ENCODE results near the gene ZYG11B. TPM values are rescaled to one million over a fixed set of nuclear protein-coding genes. Genes with fewer than 3 reads are reported as not detected.
A peak's percentile ranks its signal among the peaks of the same experiment; 100 is the strongest.

Gene ZYG11B
- total and polyA plus RNA-seq, 8 donors: 3.5 to 56.9 (median 15.7) TPM

GRCh38 chr1:52752484-52752826 is 26.2 kb downstream of the ZYG11B start:
- TF ChIP-seq EP300 (IDR thresholded peaks at IDR 0.05) (no peak), POLR2A (IDR thresholded peaks at IDR 0.05) (no peak), POLR2AphosphoS5 (IDR thresholded peaks at IDR 0.05) (no peak)
- TF ChIP-seq, protein P1, sequence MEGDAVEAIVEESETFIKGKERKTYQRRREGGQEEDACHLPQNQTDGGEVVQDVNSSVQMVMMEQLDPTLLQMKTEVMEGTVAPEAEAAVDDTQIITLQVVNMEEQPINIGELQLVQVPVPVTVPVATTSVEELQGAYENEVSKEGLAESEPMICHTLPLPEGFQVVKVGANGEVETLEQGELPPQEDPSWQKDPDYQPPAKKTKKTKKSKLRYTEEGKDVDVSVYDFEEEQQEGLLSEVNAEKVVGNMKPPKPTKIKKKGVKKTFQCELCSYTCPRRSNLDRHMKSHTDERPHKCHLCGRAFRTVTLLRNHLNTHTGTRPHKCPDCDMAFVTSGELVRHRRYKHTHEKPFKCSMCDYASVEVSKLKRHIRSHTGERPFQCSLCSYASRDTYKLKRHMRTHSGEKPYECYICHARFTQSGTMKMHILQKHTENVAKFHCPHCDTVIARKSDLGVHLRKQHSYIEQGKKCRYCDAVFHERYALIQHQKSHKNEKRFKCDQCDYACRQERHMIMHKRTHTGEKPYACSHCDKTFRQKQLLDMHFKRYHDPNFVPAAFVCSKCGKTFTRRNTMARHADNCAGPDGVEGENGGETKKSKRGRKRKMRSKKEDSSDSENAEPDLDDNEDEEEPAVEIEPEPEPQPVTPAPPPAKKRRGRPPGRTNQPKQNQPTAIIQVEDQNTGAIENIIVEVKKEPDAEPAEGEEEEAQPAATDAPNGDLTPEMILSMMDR (IDR thresholded peaks at IDR 0.05): no peak
- no peak for DNase-seq
- 85 to 95% (median 91%) methylated on average over 2 of the region's 2 CpGs for WGBS, 5 donors
- H3K9me3 ChIP-seq: no peaks in the 10 kb centered on the region
- no peaks in the 10 kb centered on the region for H3K27me3 ChIP-seq
- H3K36me3 ChIP-seq: peaks cover 4 to 10% (median 9%) of the 10 kb centered on the region in 4 donors
- H3K27ac ChIP-seq: peak overlapping the region in 2 of 5 donors; percentile 42 to 48
- H3K4me3 ChIP-seq: no peak overlapping the region
- H3K4me1 ChIP-seq: peaks cover 13 to 70% (median 39%) of the 10 kb centered on the region in 4 donors
- intact Hi-C loops (cut with DNase I; ENCODE audit: low total_unique reads): no loop called here

DNA sequence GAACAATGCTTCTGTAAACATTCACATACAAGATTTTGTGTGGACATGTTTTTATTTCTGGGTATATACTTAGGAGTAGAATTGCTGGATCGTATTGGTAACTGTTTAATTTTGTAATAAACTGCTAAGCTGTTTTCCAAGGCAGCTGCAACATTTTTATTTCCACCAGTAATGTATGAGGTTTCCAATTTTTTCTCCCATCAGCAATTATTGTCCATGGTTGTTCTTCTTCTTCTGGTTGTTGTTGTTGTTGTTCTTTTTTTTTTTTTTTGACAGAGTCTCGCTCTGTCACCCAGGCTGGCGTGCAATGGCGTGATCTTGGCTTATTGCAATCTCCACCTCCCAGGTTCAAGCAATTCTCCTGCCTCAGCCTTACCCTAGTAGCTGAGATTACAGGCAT is 26.9 kb downstream of the ZYG11B start:
- intact Hi-C loops (cut with DNase I; ENCODE audit: low total_unique reads): no loop called here
- Histone ChIP-seq H3K4me1 (peaks cover 13 to 63% (median 35%) of the 10 kb centered on the region in 4 donors), H3K4me3 (no peak overlapping the region), H3K9me3 (no peaks in the 10 kb centered on the region), H3K27ac (no peak overlapping the region), H3K27me3 (no peaks in the 10 kb centered on the region), H3K36me3 (peaks cover 4 to 17% (median 14%) of the 10 kb centered on the region in 4 donors)
- DNase-seq: no peak
- TF ChIP-seq POLR2A (IDR thresholded peaks at IDR 0.05) (no peak), POLR2AphosphoS5 (IDR thresholded peaks at IDR 0.05) (no peak)
- TF ChIP-seq, protein P1 (IDR thresholded peaks at IDR 0.05): no peak
- 86 to 91% (median 88%) methylated on average over 4 of the region's 4 CpGs for WGBS, 5 donors

DNA sequence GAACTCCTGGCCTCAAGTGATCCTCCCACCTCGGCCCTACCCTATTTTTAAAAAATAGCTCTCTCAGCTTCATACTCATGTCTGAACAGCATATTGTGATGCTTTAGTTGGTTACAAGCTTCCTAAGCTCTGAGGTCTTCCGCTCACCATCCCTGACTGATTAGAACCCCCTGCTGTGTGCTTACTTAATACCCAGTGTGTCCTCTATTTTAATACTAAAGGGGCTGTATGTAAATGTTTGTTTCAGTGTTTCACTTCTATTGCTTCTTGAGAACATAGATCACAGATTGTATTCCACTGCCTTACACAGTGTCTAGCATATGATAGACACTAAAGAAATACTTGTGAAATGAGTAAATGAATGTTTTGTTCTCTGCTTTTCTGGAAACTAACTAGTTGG is 29.8 kb downstream of the ZYG11B start:
- no peak for DNase-seq
- peaks cover 4 to 43% (median 36%) of the 10 kb centered on the region in 4 donors for H3K36me3 ChIP-seq
- no peak overlapping the region for H3K4me3 ChIP-seq
- WGBS, 5 donors: 88 to 100% (median 98%) methylated on average over 2 of the region's 2 CpGs
- H3K9me3 ChIP-seq: no peaks in the 10 kb centered on the region
- peaks cover 13 to 35% (median 18%) of the 10 kb centered on the region in 4 donors for H3K4me1 ChIP-seq
- intact Hi-C loops (cut with DNase I; ENCODE audit: low total_unique reads): no loop called here
- H3K27me3 ChIP-seq: no peaks in the 10 kb centered on the region
- TF ChIP-seq, protein P1 (IDR thresholded peaks at IDR 0.05): no peak
- no peak for TF ChIP-seq EP300 (IDR thresholded peaks at IDR 0.05)
- TF ChIP-seq POLR2A (IDR thresholded peaks at IDR 0.05): no peak
- no peak for TF ChIP-seq POLR2AphosphoS5 (IDR thresholded peaks at IDR 0.05)
- H3K27ac ChIP-seq: no peak overlapping the region

- intact Hi-C loops (cut with DNase I; ENCODE audit: low total_unique reads): no loop called here
- Histone ChIP-seq H3K27ac (no peak overlapping the region), H3K36me3 (peaks cover 4 to 55% (median 39%) of the 10 kb centered on the region in 4 donors), H3K9me3 (no peaks in the 10 kb centered on the region), H3K4me3 (no peak overlapping the region), H3K4me1 (peaks cover 0 to 6% (median 0%) of the 10 kb centered on the region in 4 donors), H3K27me3 (no peaks in the 10 kb centered on the region)
- 93 to 97% (median 95%) methylated on average over 10 of the region's 10 CpGs for WGBS, 5 donors
- DNase-seq: no peak
- TF ChIP-seq, protein P1 (IDR thresholded peaks at IDR 0.05): no peak
- TF ChIP-seq POLR2AphosphoS5 (IDR thresholded peaks at IDR 0.05): no peak
- no peak for TF ChIP-seq POLR2A (IDR thresholded peaks at IDR 0.05)
- TF ChIP-seq EP300 (IDR thresholded peaks at IDR 0.05): no peak
Measured at GRCh38 chr1:52759908-52760307, 33.7 kb downstream of the ZYG11B start.
